ENCODE measurements around the gene GH1.
"Not testable (repeated sequence)": the region's sequence is repeated elsewhere in the genome, so short reads cannot be mapped to it uniquely, and the experiment has no call there.

Gene GH1

DNA sequence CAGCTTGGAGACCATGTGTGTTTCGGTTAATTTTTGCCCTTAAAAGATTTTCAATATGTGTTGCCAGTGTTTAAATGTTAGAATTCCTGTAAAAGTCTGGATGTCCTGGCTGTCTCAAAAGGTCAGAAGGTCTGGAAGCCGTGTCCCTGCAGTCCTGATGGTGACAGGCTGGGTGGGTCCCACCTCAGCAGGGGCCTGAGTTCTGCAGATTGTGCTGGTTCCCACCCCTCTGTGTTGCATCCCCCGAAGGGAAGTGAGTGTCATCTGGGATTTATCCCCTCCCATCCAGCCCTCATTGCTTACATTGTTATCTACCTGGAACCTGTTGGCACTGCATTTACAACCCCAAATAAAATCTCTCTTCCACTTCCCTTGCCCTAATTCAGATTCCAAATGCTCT lies 24.6 kb downstream of the GH1 start:
- DNase-seq: not testable (repeated sequence)

DNA sequence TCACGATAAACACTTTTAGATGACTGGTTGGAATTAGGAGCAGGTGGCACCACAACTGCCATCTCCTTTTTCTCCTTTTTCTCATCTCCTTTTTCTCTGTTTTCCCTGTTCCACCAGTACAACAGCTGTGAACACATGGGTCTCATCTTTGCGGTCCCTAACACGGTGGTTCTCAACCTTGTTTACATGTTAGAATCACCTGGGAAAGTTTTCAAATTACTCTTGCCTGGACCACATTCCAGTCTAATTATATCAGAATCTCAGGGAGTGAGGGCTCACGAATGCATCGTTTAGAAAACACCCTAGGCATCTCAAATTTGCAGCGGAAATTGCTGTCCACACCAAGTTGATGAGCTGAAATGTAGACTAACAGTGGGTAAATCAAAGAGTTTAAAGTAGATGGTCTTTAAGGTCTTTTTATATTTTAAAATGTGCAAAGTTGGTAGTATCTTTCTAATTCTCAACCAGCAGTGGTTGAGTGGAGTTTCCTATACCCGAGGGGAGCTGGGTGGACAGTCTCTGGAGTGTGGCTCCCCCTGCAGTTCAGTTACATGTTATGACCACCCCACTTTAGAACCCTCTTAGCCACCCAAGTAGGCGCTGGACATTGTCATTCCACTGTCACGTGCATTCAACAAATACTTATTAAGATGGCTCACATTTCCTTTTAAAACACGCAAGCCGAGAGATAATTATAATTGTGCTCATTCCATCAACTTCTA lies 26.2 kb downstream of the GH1 start:
- not testable (repeated sequence) for DNase-seq

DNA sequence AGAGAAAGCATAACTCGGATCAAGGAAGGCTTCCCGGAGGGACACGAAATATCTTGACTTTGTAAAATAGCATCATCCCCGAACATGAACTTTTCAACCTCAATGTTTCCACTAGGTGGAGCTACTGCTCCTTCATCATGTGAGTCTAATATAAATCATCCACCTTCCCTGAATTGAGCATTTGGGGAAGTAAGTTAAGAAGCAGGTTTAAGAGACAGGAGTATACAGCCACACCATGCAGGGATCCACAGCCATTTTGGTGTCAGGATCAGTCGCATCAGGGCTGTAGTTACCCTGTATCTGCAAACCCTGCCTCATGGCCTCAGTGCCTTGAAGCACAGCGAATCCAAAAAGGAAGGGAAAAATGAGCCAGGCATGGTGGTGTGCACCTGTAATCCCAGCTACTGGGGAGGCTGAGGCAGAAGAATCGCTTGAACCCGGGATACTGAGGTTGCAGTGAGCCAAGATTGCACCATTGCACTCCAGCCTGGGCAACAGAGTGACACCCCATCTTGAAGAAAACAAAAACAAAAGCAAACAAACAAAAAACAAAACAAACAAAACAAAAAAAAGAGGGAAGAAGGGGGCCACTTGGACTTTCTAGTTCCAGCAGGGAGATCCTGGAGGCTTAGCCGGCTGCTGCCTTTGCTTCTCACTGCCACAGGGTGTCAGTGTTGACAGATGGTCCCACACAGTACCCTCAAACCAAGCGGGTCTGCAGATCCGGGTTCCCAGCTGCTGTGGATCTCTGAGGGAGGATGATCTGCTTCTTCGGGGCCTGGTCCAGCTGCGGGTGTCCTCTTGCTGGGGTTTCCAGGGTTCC lies 29.4 kb downstream of the GH1 start:
- DNase-seq: not testable (repeated sequence)

GRCh38 chr17:63885119-63885518 lies 33.5 kb downstream of the GH1 start:
- DNase-seq: not testable (repeated sequence)

- not testable (repeated sequence) for DNase-seq
These were observed 36.0 kb downstream of the GH1 start for GRCh38 chr17:63882626-63883126.

DNA sequence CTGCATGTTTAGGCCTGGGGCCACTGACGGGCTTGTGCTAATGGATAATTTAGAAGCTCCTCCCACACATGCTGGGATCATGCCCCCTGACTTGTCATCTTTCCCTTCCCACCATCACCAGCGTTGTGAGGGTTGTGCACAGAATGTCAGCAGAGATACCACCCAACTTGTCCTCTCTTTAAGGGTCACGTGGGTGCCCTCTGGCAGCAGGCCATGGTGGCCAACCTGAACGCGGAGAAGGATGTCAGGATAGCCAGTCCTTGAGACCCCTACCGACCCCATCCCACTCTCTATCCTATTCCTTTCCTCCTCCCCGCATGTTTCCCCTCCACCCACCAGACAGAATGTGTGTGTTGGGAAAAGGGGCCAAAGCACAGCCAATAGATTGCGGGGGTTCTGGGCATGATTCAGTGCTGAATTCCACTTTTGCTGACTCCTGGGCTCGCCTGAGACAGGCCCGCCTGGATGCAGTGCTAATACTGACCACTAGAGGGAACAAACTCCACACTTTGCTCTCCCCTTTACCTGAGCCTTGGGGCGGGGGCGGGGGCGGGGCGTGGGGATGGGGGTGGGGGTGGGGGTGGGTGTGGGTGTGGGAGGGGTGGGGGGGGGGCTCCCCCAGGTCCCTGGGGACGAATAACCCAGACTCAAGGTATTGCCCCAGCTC lies 36.6 kb downstream of the GH1 start, which contains the start of gene GH2:
GH2 (minus strand) TSS at position 10 of the 667 bp plus-strand sequence. CDS start 143 bp downstream, outside the sequence.
- peak; percentile 51 for DNase-seq

- DNase-seq: not testable (repeated sequence)
These were observed 37.3 kb downstream of the GH1 start for GRCh38 chr17:63881337-63881736.

DNA sequence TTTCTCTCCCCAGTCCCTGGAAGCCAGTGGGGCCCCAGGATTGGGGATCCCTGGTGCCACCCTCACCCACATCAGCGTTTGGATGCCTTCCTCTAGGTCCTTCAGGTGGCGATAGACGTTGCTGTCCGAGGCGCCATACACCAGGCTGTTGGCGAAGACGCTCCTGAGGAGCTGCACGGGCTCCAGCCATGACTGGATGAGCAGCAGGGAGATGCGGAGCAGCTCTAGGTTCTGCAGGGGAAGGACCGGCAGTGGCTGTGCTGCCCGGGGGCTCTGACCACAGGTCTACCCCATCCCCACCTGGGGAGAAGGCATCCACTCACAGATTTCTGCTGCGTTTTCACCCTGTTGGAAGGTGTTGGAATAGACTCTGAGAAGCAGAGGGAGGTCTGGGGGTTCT lies 37.9 kb downstream of the GH1 start:
- no peak for DNase-seq

DNA sequence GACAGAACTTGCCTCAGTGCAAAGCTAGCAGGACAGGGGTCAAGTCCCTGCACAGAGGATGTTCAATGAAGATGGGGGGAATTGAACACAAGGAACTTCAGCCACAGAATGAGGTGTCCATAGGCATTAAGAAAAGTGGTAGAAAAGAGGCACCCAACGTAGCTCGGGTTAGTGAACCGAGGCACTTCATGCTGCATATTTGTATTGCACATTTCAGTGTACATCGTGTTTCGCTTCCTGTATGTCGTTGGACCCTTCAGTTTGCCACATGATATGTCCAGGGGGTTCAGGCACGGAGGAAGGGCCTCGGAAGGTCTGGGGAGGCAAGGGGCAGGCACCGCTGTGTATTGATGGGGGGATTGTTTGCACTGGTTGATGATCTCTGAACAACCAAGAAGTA lies 40.2 kb downstream of the GH1 start:
- not testable (repeated sequence) for DNase-seq

DNA sequence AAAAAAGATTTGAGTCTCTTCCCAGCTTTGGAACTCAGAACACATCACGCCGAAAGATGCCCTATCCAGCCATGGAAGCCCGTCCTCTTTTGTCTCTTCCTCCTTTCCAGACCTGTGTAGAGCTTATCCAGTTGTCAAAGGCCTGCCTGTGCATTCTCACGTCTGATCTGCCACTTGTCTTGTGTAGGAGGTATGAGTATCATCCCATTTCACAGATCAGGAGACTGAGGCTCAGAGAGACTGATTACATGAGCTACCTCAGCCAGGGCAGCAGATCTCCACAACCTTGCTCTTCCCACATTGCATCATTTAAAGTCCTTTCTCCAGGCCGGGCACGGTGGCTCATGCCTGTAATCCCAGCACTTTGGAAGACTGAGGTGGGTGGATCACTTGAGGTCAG lies 43.9 kb downstream of the GH1 start:
- not testable (repeated sequence) for DNase-seq

GRCh38 chr17:63874061-63874626 lies 44.5 kb downstream of the GH1 start:
- DNase-seq: not testable (repeated sequence)

DNA sequence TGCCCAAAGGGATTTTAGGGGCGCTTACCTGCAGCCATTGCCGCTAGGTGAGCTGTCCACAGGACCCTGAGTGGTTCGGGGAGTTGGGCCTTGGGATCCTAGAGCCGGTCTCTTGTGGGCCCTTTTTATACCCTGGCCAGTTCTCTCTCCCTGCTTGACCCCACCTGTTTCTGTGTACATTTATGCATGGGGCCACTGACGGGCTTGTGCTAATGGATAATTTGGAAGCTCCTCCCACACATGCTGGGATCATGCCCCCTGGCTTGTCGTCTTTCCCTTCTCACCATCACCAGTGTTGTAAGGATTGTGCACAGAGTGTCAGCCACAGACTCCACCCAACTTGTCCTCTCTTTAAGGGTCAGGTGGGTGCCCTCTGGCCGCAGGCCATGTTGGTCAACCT lies 45.1 kb downstream of the GH1 start, which contains the start of gene CSH2:
CSH2 (minus strand) TSS at position 101 of the 400 bp plus-strand sequence; CDS start at position 38, 63 bp downstream.
- not testable (repeated sequence) for DNase-seq

GRCh38 chr17:63871646-63872365 lies 46.8 kb downstream of the GH1 start:
- DNase-seq: not testable (repeated sequence)

DNA sequence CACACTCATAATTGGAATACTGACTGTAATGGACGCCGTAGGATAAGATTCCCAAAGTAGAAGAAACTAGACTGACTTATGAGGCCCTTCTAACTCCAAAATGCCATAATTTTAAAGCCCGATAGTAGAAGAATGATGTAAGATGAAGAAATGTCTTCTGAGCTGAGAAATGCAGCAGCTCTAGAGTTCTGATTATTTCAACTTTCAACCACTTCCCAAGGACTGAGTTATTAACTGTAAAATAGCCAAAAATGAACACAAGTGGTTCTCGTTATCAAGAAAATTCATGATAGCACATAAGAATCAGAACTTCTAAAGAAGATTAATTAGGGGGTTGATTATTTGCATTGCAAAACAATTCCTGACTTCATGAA lies 48.4 kb downstream of the GH1 start:
- DNase-seq: not testable (repeated sequence)

DNA sequence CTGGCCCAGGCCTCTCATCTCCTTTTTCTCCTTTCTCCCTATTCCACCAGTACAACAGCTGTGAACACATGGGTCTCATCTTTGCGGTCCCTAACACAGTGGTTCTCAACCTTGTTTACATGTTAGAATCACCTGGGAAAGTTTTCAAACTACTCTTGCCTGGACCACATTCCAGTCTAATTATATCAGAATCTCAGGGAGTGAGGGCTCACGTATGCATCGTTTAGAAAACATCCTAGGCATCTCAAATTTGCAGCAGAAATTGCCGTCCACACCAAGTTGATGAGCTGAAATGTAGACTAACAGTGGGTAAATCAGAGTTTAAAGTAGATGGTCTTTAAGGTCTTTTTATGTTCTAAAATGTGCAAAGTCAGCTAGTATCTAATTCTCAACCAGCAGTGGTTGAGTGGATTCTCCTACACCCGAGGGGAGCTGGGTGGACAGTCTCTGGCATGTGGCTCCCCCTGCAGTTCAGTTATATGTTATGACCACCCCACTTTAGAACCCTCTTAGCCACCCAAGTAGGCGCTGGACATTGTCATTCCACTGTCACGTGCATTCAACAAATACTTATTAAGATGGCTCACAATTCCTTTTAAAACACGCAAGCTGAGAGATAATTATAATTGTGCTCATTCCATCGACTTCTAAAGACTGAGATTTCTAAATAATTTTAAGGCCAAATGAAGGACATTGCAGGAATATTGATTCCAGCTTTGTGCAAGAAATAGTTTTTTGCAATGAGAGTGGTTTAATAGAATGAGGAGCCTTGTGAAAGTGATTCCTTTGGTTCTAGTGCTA lies 48.9 kb downstream of the GH1 start:
- not testable (repeated sequence) for DNase-seq
